CD14-positive monocyte (primary cell): Measurements from ENCODE around the gene NEURL1B. TPM values are rescaled to one million over a fixed set of nuclear protein-coding genes. Genes with fewer than 3 reads are reported as not detected.

Experiments used
- DNase-seq, 3 donors: peaks; one replicate each; pipeline ENCODE4 v3.0.0-alpha.2; 2011 to 2022
- H2AFZ ChIP-seq: 2 replicates; pipeline ENCODE4 v1.6.0; 2012; ENCODE audit warnings: mild to moderate bottlenecking, low read depth, low read length, inconsistent platforms; ENCODE audit not compliant: insufficient read depth, poor library complexity, severe bottlenecking
- H3K27ac ChIP-seq, 2 donors: 1 replicate in 1 of 2; 2 replicates in 1 of 2; pipeline ENCODE4 v1.5.1; 2012 to 2013; ENCODE audit warnings: low read length in 2 of 2, control low read depth in 1 of 2, inconsistent platforms in 1 of 2, low read depth in 1 of 2, mild to moderate bottlenecking in 1 of 2
- H3K27me3 ChIP-seq, 2 donors: one replicate each; pipeline versions ENCODE4 v1.6.0 to v1.6.1; 2011 to 2013; ENCODE audit warnings: low read length in 2 of 2; ENCODE audit not compliant: control insufficient read depth in 2 of 2, insufficient read depth in 2 of 2
- H3K36me3 ChIP-seq, 2 donors: replicated peaks in 1 of 2; 1 replicate in 1 of 2; 2 replicates in 1 of 2; pipeline versions ENCODE4 v1.5.1 to v1.6.1; 2012 to 2013; ENCODE audit warnings: low read length in 2 of 2, control low read depth in 1 of 2, inconsistent platforms in 1 of 2, mild to moderate bottlenecking in 1 of 2; ENCODE audit not compliant: insufficient read depth in 2 of 2, control insufficient read depth in 1 of 2
- H3K4me1 ChIP-seq, 2 donors: 1 replicate in 1 of 2; 2 replicates in 1 of 2; pipeline versions ENCODE4 v1.5.1 to v1.6.1; 2012 to 2013; ENCODE audit warnings: low read length in 2 of 2, control low read depth in 1 of 2, inconsistent platforms in 1 of 2, mild to moderate bottlenecking in 1 of 2, moderate library complexity in 1 of 2; ENCODE audit not compliant: insufficient read depth in 2 of 2, control insufficient read depth in 1 of 2
- H3K4me2 ChIP-seq: replicated peaks from 2 replicates; pipeline ENCODE3; 2012; ENCODE audit warnings: low read length, moderate library complexity, mild to moderate bottlenecking; ENCODE audit not compliant: poor library complexity, severe bottlenecking; ENCODE audit errors: extremely low read depth
- H3K4me3 ChIP-seq, 3 experiments: fragments of 200-600 bp in 1 of 3; sonication (generic) in 1 of 3; replicated peaks in 1 of 3; 1 replicate in 2 of 3; 2 replicates in 1 of 3; pipeline ENCODE4 v1.5.1; 2011 to 2013; ENCODE audit warnings: low read length in 3 of 3, mild to moderate bottlenecking in 3 of 3, control low read depth in 2 of 3, low read depth in 2 of 3, inconsistent platforms in 1 of 3, moderate library complexity in 1 of 3
- H3K79me2 ChIP-seq: 2 replicates; pipeline ENCODE4 v1.6.0; 2012; ENCODE audit warnings: mild to moderate bottlenecking, control low read depth, inconsistent platforms, low read length, moderate library complexity; ENCODE audit not compliant: insufficient read depth
- H3K9ac ChIP-seq: 2 replicates; pipeline ENCODE4 v1.6.0; 2017; ENCODE audit warnings: low read length, mild to moderate bottlenecking; ENCODE audit not compliant: insufficient read depth, poor library complexity, severe bottlenecking
- H3K9me3 ChIP-seq, 2 donors: replicated peaks in 1 of 2; 1 replicate in 1 of 2; 2 replicates in 1 of 2; pipeline versions ENCODE4 v1.5.1 to v1.6.1; 2012 to 2013; ENCODE audit warnings: low read length in 2 of 2, control low read depth in 1 of 2; ENCODE audit not compliant: control insufficient read depth in 1 of 2, insufficient read depth in 1 of 2
- H4K20me1 ChIP-seq: 2 replicates; pipeline ENCODE4 v1.6.0; 2012; ENCODE audit warnings: mild to moderate bottlenecking, low read length, control low read depth, moderate library complexity; ENCODE audit not compliant: insufficient read depth
- H3K27ac Mint-ChIP-seq, 7 donors: one replicate each; pipeline ENCODE4 v1.8.0; 2020; ENCODE audit warnings: mild to moderate bottlenecking in 7 of 7, mixed read lengths in 7 of 7, moderate library complexity in 6 of 7, inconsistent platforms in 2 of 7
- H3K27me3 Mint-ChIP-seq, 3 donors: one replicate each; pipeline ENCODE4 v1.8.0; 2021 to 2022; ENCODE audit warnings: low read depth in 3 of 3, mild to moderate bottlenecking in 3 of 3, mixed read lengths in 3 of 3, moderate library complexity in 3 of 3, inconsistent platforms in 1 of 3
- H3K36me3 Mint-ChIP-seq, 2 donors: one replicate each; pipeline ENCODE4 v1.8.0; 2020; ENCODE audit warnings: mixed read lengths in 2 of 2, inconsistent platforms in 1 of 2, mild to moderate bottlenecking in 1 of 2
- H3K4me1 Mint-ChIP-seq: one replicate; pipeline ENCODE4 v1.8.0; 2020; ENCODE audit warnings: mild to moderate bottlenecking, mixed read lengths
- H3K4me3 Mint-ChIP-seq, 2 donors: one replicate each; pipeline ENCODE4 v1.8.0; 2020; ENCODE audit warnings: mild to moderate bottlenecking in 2 of 2, mixed read lengths in 2 of 2, moderate library complexity in 1 of 2
- H3K9me3 Mint-ChIP-seq, 7 donors: one replicate each; pipeline ENCODE4 v1.8.0; 2020 to 2022; ENCODE audit warnings: mixed read lengths in 7 of 7, mild to moderate bottlenecking in 6 of 7, moderate library complexity in 6 of 7, inconsistent platforms in 2 of 7
- CTCF ChIP-seq: fragments of 200-600 bp; IDR thresholded peaks from one replicate; pipeline ENCODE4 v1.8.0; 2022; ENCODE audit warnings: antibody characterized with exemption, mild to moderate bottlenecking
- WGBS: methylation state at CpG from one replicate; pipeline ENCODE4 v1.1.5; 2013; ENCODE audit warnings: missing lambda C conversion rate; ENCODE audit not compliant: insufficient coverage; 5-methylcytosine and 5-hydroxymethylcytosine counted together
- intact Hi-C, 2 donors: fragments of 100-400 bp; cut with micrococcal nuclease; formaldehyde crosslinking; loops; one replicate each; pipeline versions ENCODE4 v1.15.0 to v1.15.1; 2023
- polyA plus RNA-seq, 3 donors: library from polyadenylated mRNA; depleted of rRNA in 1 of 3; unstranded in 2 of 3; stranded (reverse) in 1 of 3; fragments of 300-500 nt in 2 of 3; fragments of >200 nt in 1 of 3; fragmentation: Illumina TruSeq in 2 of 3; gene quantifications; 1 replicate in 2 of 3; 2 replicates in 1 of 3; pipeline ENCODE4 v1.2.3, GENCODE V29; 2012 to 2021

The NEURL1B gene
- polyA plus RNA-seq, 3 donors = 0.01 TPM; not detected in 2

DNA sequence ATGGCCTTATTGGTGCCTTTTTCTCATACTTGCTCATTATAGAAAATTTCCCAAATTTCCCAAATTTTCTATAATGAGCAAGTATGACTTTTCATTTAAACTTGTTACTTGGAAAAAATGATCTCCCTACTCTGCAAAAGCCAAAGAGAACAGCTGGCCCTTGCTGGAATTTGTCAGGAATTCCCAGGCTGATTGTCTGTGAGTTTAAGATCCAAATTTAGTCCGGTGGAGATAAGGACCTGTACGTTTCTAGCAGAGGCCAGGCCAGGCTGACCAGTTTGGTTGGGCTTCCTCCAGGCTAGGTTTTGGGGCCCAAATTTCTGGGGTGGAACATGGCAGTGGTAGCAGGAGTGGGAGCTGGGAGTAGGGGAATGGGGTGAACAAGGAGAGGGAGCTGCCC lies 51.9 kb downstream of the NEURL1B start:
- no peak for DNase-seq
- Histone ChIP-seq H2AFZ (no peak overlapping the region), H3K27me3 (no peaks in the 10 kb centered on the region), H3K4me1 (peaks cover 8 to 14% of the 10 kb centered on the region in 2 donors), H3K9me3 (no peaks in the 10 kb centered on the region), H3K9ac (no peak overlapping the region), H3K27ac (no peak overlapping the region), H4K20me1 (no peaks in the 10 kb centered on the region), H3K36me3 (no peaks in the 10 kb centered on the region), H3K79me2 (no peaks in the 10 kb centered on the region), H3K4me2 (no peak overlapping the region), H3K4me3 (no peak overlapping the region)
- Mint-ChIP-seq H3K27me3 (peaks cover 0 to 8% (median 4%) of the 10 kb centered on the region in 3 donors), H3K27ac (peak overlapping the region in 2 of 7 donors; percentile 4 to 47), H3K36me3 (peaks cover 0 to 1% of the 10 kb centered on the region in 2 donors), H3K4me3 (no peak overlapping the region), H3K9me3 (peaks cover 0 to 3% (median 0%) of the 10 kb centered on the region in 7 donors), H3K4me1 (peaks cover 10% of the 10 kb centered on the region)
- intact Hi-C loops = no loop called here
- 95% methylated on average over 2 of the region's 2 CpGs for WGBS
- TF ChIP-seq CTCF = no peak

- intact Hi-C loops = no loop called here
- no peak overlapping the region for H3K27ac Mint-ChIP-seq
- WGBS = 74% methylated on average over 4 of the region's 4 CpGs
These were observed 53.0 kb downstream of the NEURL1B start for GRCh38 chr5:172694061-172694460.

More at GRCh38 chr5:172694061-172694460, 53.0 kb downstream of the NEURL1B start:
- Histone ChIP-seq H3K4me3 (no peak overlapping the region), H3K27ac (no peak overlapping the region), H3K4me2 (no peak overlapping the region), H3K36me3 (no peaks in the 10 kb centered on the region), H3K27me3 (no peaks in the 10 kb centered on the region), H3K79me2 (no peaks in the 10 kb centered on the region), H3K9ac (no peak overlapping the region), H3K9me3 (no peaks in the 10 kb centered on the region), H4K20me1 (no peaks in the 10 kb centered on the region), H2AFZ (no peak overlapping the region), H3K4me1 (peaks cover 8 to 14% of the 10 kb centered on the region in 2 donors)
- no peak for DNase-seq
- peaks cover under 1 to 10% (median 7%) of the 10 kb centered on the region in 3 donors for H3K27me3 Mint-ChIP-seq
- H3K9me3 Mint-ChIP-seq = peaks cover 0 to 4% (median 0%) of the 10 kb centered on the region in 7 donors
- peaks cover 0 to 1% of the 10 kb centered on the region in 2 donors for H3K36me3 Mint-ChIP-seq
- no peak for TF ChIP-seq CTCF
- peaks cover 7% of the 10 kb centered on the region for H3K4me1 Mint-ChIP-seq
- H3K4me3 Mint-ChIP-seq = no peak overlapping the region
